ENCODE measurements around the gene NTSR2.

Gene NTSR2, protein sequence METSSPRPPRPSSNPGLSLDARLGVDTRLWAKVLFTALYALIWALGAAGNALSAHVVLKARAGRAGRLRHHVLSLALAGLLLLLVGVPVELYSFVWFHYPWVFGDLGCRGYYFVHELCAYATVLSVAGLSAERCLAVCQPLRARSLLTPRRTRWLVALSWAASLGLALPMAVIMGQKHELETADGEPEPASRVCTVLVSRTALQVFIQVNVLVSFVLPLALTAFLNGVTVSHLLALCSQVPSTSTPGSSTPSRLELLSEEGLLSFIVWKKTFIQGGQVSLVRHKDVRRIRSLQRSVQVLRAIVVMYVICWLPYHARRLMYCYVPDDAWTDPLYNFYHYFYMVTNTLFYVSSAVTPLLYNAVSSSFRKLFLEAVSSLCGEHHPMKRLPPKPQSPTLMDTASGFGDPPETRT

GRCh38 chr2:11669454-11670291, at the start of gene NTSR2:
Gene NTSR2 (minus strand): TSS chr2:11670195. CDS start chr2:11670129, 66 bp downstream.
- peak; percentile 87 for DNase-seq

- no peak for DNase-seq
These were observed 49.4 kb upstream of the NTSR2 start for GRCh38 chr2:11719230-11719977.

DNA sequence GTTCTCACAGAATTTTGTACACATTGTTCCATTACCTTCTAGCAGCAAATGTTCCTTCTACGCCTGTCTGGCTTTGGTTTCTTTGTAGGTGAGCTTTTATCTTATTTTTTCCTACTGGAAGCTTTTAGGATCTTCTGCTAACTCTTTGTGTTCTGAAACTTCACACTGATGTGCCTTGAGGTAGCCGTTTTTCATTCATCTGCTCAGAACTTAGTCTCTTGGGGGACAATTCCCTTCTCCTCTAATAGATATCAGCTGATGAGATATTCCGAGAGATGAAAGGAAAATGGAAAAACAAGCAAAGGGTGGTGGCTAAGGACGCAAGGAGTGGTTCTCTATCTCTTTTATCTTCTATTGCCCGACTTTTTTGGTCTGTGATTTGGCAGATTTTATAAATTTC, 48.6 kb upstream of the NTSR2 start:
- DNase-seq, result peak; percentile 22

DNA sequence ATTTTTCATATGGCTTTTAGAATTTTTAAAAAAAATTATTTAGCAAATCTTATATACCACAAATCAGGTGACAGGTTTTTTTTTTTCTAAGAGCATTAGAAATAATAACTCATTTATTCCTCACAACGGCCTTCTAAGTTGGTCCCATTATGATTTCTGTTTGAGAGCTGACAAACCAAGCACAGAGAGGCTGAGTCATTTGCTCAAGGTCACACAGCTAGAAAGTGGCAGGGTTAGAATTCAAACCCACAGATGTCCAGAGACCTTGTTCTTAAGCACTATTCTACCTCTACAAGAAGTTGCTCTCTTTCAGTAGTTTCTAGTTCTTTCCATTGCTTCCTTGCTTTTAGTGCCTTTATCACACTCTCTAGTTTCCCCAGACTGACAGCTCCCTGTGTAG, 47.6 kb upstream of the NTSR2 start:
- no peak for DNase-seq

GRCh38 chr2:11716689-11717321, 46.8 kb upstream of the NTSR2 start:
- DNase-seq, result no peak

DNA sequence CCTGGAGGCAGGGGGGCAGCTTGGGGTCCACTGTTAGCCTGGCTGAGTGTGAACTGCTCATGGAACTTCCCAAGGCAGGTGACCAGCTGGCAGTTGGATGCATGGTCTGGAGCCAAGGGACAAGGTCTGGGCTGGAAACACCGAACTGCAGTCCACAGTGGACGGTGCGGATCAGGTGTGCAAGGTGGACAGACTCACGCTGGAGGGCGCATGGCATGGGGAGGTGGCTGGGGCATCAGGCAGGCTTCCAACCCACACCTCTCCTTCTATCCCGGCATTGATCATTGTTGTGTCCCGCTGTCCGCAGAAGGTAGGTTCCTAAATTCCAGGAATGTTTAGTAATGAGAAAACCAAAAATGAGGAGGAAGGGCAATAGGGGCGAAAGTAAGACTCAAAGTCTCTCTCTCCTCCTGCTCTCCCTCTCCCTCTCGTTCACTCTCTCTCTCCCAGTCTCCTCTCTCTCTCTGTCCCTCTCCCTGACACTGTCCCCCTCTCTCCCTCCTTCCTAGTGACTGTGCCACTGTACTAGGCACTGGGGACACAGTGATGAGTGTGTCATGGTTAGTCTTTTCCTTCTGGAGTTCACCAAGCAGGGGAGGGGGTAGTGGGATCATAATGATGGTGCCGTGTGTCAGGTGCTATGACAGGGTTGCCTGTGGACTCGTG, 46.1 kb upstream of the NTSR2 start:
- no peak for DNase-seq

DNA sequence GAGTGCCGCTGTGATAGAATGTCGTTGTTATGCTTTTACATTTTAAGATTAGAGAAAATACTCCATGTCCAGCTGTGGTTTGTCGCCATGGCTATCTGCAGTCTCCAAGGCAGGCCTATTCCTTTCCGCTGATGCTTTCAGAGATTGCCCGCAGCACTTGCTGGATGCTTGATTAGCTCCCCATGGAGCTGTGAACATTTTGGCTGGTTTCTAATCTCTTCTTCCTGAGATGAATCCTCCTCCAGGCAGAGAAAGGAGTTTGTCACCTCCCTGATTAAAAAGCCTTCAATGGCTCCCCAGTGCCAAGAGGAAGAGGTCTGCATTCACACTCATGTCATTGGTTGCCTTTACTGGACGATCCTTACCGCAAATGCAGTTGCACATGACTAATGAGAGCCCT, 43.8 kb upstream of the NTSR2 start:
- peak; percentile 22 for DNase-seq

GRCh38 chr2:11712866-11713265, 42.9 kb upstream of the NTSR2 start:
- no peak for DNase-seq

DNA sequence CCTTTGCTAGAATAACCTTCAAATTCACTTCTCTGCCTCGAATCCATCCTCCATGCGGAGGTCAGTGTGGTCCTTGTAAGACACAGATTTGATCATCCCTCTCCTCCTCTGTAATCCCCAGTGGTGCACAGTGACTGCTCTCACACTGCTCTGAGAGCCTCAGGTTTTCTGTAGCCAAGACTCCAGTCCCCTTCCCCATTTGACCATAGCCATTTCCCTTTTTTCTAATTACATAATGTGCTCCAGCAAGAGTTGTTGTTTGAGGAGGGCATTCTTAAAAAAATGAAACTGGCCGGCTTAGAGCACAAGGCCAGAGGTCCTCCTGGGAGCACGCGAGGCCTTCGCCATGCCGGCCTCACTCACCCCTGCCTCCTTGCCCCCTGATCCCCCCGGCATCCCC, 41.8 kb upstream of the NTSR2 start:
- DNase-seq, result no peak

GRCh38 chr2:11711354-11711716, 41.3 kb upstream of the NTSR2 start:
- no peak for DNase-seq

- peak; percentile 30 for DNase-seq
These were observed 40.8 kb upstream of the NTSR2 start for GRCh38 chr2:11710632-11711353.

DNA sequence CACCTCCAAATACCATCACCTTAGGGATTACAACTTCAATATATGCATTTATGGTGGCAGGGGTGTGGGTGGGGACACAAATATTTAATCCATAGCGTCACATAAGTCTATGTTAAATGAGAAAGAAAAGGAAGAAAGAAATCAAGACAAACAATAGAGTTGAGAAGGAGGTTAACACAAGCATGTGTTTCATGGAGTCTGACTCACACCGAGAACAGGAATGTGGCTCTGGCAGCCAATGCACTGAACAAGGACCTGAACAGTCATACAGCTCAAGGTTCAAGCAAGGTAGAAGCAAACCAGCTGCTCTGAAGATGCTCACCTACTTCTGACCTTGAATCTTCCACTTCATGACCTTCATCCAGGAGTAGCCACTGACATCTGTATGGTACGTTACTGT, 40.2 kb upstream of the NTSR2 start:
- peak; percentile 30 for DNase-seq

- no peak for DNase-seq
These were observed 39.3 kb upstream of the NTSR2 start for GRCh38 chr2:11709293-11709692.

- no peak for DNase-seq
These were observed 38.1 kb upstream of the NTSR2 start for GRCh38 chr2:11708106-11708505.

- no peak for DNase-seq
These were observed 35.7 kb upstream of the NTSR2 start for GRCh38 chr2:11705711-11706110.

GRCh38 chr2:11705063-11705462, 35.1 kb upstream of the NTSR2 start:
- DNase-seq, result no peak

DNA sequence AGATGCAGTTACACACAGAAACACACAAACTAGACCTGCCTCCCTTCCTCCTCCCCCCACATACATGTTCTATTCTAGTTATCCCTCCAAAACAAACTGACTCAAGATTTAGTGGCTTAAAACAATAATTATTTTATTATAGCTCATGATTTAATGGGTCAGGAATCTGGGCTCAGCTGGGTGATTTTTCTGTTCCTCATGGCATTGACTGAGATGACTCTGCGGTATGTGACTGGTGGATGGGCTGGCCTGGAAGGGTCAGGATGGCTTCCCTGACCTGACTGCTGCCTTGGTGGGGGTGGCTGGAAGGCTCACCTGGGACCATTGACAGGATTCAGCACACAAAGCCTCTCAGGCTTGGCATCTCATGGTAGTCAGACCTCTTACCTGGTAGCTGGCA, 33.7 kb upstream of the NTSR2 start:
- DNase-seq, result no peak

GRCh38 chr2:11702946-11703345, 33.0 kb upstream of the NTSR2 start:
- DNase-seq, result no peak

DNA sequence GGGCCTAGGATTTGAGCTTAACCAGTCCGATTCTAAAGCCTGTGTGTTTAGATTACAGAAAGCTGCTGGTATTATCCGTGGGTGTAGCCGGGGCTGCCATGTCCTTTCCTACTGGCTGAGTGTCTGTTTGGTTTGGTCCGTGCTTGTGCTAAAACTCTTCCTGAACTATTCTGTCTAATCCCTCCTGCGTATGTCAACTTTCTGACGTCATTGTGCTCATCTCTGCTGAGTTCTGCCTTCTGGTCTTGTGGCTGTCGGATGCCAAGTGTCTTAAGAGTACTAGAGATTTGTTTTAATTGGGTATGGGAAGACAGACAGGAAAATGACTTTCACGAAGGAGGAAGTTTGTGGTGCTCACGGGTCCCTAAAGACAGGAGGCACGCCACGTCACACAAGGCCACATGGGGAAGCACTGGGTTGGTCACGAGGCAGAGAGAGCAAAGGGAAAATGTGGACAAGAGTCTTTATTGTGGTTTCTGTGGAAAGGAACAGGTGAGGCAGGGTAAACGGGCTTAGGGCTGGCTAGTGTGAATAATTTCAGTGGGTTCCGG, 31.8 kb upstream of the NTSR2 start:
- no peak for DNase-seq

- peak; percentile 27 for DNase-seq
These were observed 31.2 kb upstream of the NTSR2 start for GRCh38 chr2:11701206-11701605.
